Lower lobe of right lung (tissue), 2 donors: ENCODE data around the gene RAPGEF2. TPM values are rescaled to one million over a fixed set of nuclear protein-coding genes. Genes with fewer than 3 reads are reported as not detected.

Experiments
- ATAC-seq, 2 donors: fragments of 200-7000 bp; cut with Tn5 transposase; one replicate each; pipeline ENCODE4 v1.9.1; 2020 to 2022; ENCODE audit warnings: mild to moderate bottlenecking in 2 of 2, moderate library complexity in 2 of 2
- DNase-seq: peaks from one replicate; pipeline ENCODE4 v3.0.0-alpha.2; 2020
- H3K27ac ChIP-seq: fragments of 200-600 bp; one replicate; pipeline ENCODE4 v1.8.0; 2022
- H3K27me3 ChIP-seq: fragments of 200-600 bp; one replicate; pipeline ENCODE4 v1.8.0; 2022; ENCODE audit warnings: low read depth
- H3K36me3 ChIP-seq: fragments of 200-600 bp; one replicate; pipeline ENCODE4 v1.8.0; 2022; ENCODE audit warnings: mild to moderate bottlenecking
- H3K4me1 ChIP-seq: fragments of 200-600 bp; one replicate; pipeline ENCODE4 v1.8.0; 2022
- H3K4me3 ChIP-seq: fragments of 200-600 bp; one replicate; pipeline ENCODE4 v1.8.0; 2022; ENCODE audit warnings: mild to moderate bottlenecking
- H3K9me3 ChIP-seq: fragments of 200-600 bp; one replicate; pipeline ENCODE4 v1.8.0; 2022
- intact Hi-C: fragments of 100-400 bp; cut with DNase I; formaldehyde crosslinking; loops from one replicate; pipeline ENCODE4 v1.11.0; 2022
- total RNA-seq: library from RNA; stranded (reverse); fragmentation: NEBNext Ultra II Directional; extraction: Animal tissue kit (Norgen Biotek cat#: 25700); gene quantifications from one replicate; pipeline ENCODE4 v1.2.1, GENCODE V29; 2021
- TF ChIP-seq, protein P1 (sequence below): fragments of 200-600 bp; IDR thresholded peaks from one replicate; pipeline ENCODE4 v1.8.0; 2022; ENCODE audit warnings: antibody characterized with exemption, mild to moderate bottlenecking
- donor health status: DM: no; HTN: yes; CAD: no; lungs with severe emphysema.

RAPGEF2 gene
- total RNA-seq, 1 donor from 2014 or later = 66.4 TPM

DNA sequence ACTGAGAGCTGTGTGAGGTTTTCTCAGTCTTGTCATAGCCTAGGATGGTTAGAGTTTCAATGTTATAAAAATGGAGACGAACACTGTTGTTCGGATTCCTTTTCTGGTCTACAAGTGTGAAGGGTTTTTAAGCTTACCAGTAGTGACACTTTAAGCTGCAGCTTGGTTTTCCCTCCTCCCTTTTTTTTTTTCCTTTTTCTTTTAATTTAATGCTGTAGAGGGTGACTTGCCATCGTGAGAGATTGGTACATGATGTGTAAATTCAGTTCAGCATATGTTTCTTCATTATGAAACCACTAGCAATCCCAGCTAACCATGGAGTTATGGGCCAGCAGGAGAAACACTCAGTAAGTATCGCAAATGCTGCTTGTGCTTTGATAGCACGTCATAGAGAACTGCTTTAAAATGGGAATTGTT, 165.0 kb downstream of the RAPGEF2 start:
- intact Hi-C loops = no loop called here
- ATAC-seq (no peak), DNase-seq (no peak)
- H3K36me3 ChIP-seq = no peaks in the 10 kb centered on the region
- H3K4me1 ChIP-seq = peaks cover 32% of the 10 kb centered on the region
- TF ChIP-seq, protein P1, sequence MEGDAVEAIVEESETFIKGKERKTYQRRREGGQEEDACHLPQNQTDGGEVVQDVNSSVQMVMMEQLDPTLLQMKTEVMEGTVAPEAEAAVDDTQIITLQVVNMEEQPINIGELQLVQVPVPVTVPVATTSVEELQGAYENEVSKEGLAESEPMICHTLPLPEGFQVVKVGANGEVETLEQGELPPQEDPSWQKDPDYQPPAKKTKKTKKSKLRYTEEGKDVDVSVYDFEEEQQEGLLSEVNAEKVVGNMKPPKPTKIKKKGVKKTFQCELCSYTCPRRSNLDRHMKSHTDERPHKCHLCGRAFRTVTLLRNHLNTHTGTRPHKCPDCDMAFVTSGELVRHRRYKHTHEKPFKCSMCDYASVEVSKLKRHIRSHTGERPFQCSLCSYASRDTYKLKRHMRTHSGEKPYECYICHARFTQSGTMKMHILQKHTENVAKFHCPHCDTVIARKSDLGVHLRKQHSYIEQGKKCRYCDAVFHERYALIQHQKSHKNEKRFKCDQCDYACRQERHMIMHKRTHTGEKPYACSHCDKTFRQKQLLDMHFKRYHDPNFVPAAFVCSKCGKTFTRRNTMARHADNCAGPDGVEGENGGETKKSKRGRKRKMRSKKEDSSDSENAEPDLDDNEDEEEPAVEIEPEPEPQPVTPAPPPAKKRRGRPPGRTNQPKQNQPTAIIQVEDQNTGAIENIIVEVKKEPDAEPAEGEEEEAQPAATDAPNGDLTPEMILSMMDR = no peak
- H3K9me3 ChIP-seq = no peaks in the 10 kb centered on the region
- H3K27me3 ChIP-seq = no peaks in the 10 kb centered on the region
- peak overlapping the region; percentile 37 for H3K27ac ChIP-seq
- H3K4me3 ChIP-seq = peak overlapping the region; percentile 27

DNA sequence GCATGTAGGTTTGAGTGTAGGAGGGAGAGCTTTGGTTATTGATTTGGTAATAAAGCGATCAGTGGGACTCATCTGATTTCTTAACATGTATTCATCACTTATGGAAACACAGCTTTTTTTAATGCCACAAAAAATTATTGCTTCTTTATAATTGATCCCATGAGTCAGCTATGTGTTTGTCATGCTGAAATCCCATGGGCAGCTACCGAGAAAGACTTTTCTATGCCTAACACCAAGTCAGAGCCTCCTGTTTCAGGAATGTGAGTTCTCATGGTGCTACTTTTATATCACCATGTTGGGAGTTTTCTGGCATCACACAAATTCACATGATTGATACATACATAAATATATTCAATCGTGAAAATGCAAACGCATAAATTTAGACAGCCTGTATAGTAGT, 165.7 kb downstream of the RAPGEF2 start:
- DNase-seq = no peak
- Histone ChIP-seq H3K27ac (peak overlapping the region; percentile 37), H3K9me3 (no peaks in the 10 kb centered on the region), H3K36me3 (no peaks in the 10 kb centered on the region), H3K4me3 (no peak overlapping the region), H3K4me1 (peaks cover 37% of the 10 kb centered on the region), H3K27me3 (no peaks in the 10 kb centered on the region)
- intact Hi-C loops = no loop called here
- ATAC-seq = no peak
- TF ChIP-seq, protein P1 = no peak

DNA sequence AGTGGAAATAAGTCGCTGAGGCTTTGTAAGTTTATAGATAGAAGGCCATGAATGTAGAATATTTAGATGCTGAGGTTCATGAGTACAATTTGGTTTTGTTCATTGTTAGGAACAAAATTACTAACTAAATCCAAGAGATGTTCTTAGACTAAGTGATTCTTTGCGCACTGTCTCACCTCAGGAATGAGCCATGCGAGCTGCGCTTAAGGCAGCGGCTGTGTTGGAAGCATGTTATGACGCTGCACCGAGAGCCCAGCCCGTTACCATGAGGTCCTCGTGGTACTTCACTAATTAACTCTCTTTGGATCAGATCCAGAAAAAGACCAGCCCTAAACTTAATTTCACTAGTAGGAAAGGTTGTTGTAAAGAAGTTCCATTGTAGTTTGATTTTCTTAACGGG, 166.2 kb downstream of the RAPGEF2 start:
- ATAC-seq = no peak
- Histone ChIP-seq H3K36me3 (no peaks in the 10 kb centered on the region), H3K27me3 (no peaks in the 10 kb centered on the region), H3K4me1 (peaks cover 37% of the 10 kb centered on the region), H3K9me3 (no peaks in the 10 kb centered on the region), H3K27ac (no peak overlapping the region), H3K4me3 (no peak overlapping the region)
- intact Hi-C loops = no loop called here
- no peak for DNase-seq
- TF ChIP-seq, protein P1 = no peak

DNA sequence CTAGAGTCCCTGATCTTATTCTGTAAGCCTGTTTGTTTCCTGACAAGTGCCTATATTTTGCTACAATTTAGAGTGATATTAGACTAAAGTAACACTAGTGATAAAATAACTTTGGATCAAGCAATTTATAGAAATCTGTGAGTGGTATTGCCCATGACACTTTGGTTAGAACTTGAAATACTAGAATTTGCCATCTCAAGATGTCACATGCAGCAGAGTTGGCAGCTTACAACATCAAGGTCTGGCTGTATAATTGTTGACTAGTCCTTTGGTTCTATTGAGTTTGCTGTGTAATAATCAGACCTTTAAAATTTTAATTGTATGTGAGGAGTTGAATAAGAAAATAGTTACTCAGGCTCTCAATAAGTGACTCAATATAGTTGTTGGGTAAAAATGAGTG, 167.1 kb downstream of the RAPGEF2 start:
- no peak overlapping the region for H3K4me3 ChIP-seq
- H3K27ac ChIP-seq = no peak overlapping the region
- no peaks in the 10 kb centered on the region for H3K36me3 ChIP-seq
- TF ChIP-seq, protein P1 = no peak
- H3K9me3 ChIP-seq = no peaks in the 10 kb centered on the region
- ATAC-seq (no peak), DNase-seq (no peak)
- H3K27me3 ChIP-seq = no peaks in the 10 kb centered on the region
- H3K4me1 ChIP-seq = peaks cover 37% of the 10 kb centered on the region
- intact Hi-C loops = no loop called here

DNA sequence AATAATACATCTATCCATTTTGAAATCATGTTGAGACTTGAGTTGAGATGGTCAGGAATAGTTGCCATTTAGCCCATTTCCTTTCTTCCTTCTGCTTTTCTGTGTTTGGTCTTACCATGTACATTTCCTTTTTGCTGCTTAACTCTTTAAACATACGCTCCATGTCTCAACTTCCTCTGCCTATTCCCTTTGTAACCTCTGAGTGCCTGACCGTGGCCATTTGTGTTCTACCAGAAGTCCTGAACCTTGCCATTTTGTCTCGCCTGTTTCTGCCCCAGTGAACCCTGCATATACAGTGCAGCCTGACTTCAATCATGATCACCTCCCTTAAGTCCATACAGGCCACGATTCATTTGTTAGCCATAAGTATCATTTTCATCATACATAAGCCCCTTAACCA, 169.0 kb downstream of the RAPGEF2 start:
- intact Hi-C loops = no loop called here
- TF ChIP-seq, protein P1 = no peak
- no peaks in the 10 kb centered on the region for H3K9me3 ChIP-seq
- H3K4me1 ChIP-seq = peaks cover 34% of the 10 kb centered on the region
- no peak overlapping the region for H3K4me3 ChIP-seq
- ATAC-seq (peak; percentile 37 to 61), DNase-seq (no peak)
- no peaks in the 10 kb centered on the region for H3K36me3 ChIP-seq
- H3K27ac ChIP-seq = no peak overlapping the region
- no peaks in the 10 kb centered on the region for H3K27me3 ChIP-seq
